ENCODE measurements around the gene ALG12. TPM values are rescaled to one million over a fixed set of nuclear protein-coding genes. Genes with fewer than 3 reads are reported as not detected.

ALG12 gene
- total and polyA plus RNA-seq, 2 donors (not counting 1 experiment from before 2014, with no cell fraction given): 15.2 to 16.6 TPM

GRCh38 chr22:49929994-49930575, 11.8 kb upstream of the ALG12 start:
- peak overlapping the region; percentile 77 for H3K4me3 Mint-ChIP-seq
- H3K9me3 ChIP-seq (ENCODE audit: control extremely low read depth in 1 of 3, control insufficient read depth in 2 of 3, insufficient read depth in 1 of 3, low read length in 2 of 3): peaks cover 0 to 5% (median 0%) of the 10 kb centered on the region in 3 donors
- peak overlapping the region; percentile 47 for H3K9ac ChIP-seq (ENCODE audit: low read length)
- no peaks in the 10 kb centered on the region for H3K27me3 Mint-ChIP-seq
- peak overlapping the region; percentile 94 to 97 for H3K27ac ChIP-seq (ENCODE audit: low read length in 2 of 2)
- intact Hi-C loops (cut with micrococcal nuclease): loop anchor here (2.0 to 10.0 kb wide), 5 partner anchors 41 to 545 kb away; partner anchors contain the start of genes BRD1 and SBF1
- peaks cover 62 to 77% of the 10 kb centered on the region in 2 donors for H3K4me1 ChIP-seq (ENCODE audit: control insufficient read depth in 2 of 2, insufficient read depth in 2 of 2, low read length in 2 of 2)
- ATAC-seq (ENCODE audit: low read depth) (no peak), DNase-seq (no peak)
- H3K36me3 ChIP-seq (replicated peaks in 1 of 2; ENCODE audit: control extremely low read depth in 1 of 2, control insufficient read depth in 1 of 2, extremely low read depth in 1 of 2, insufficient read depth in 2 of 2, low read length in 1 of 2): no peaks in the 10 kb centered on the region
- TF ChIP-seq CTCF (IDR thresholded peaks at IDR 0.05): no peak
- TF ChIP-seq EZH2 (IDR thresholded peaks at IDR 0.05; ENCODE audit: borderline replicate concordance, insufficient read depth, low read depth, low read length, poor library complexity, severe bottlenecking): no peak
- peaks cover 19% of the 10 kb centered on the region for H3K79me2 ChIP-seq (ENCODE audit: control insufficient read depth, insufficient read depth, low read length)
- WGBS (ENCODE audit: insufficient coverage): 64% methylated on average over 21 of the region's 21 CpGs
- H3K27me3 ChIP-seq (replicated peaks in 1 of 4; ENCODE audit: control extremely low read depth in 1 of 4, control insufficient read depth in 3 of 4, insufficient read depth in 4 of 4, low read length in 3 of 4): no peaks in the 10 kb centered on the region
- H3K27ac Mint-ChIP-seq: peak overlapping the region; percentile 95
- no peaks in the 10 kb centered on the region for H3K9me3 Mint-ChIP-seq (ENCODE audit: insufficient read depth)
- ChIA-PET POLR2A (interaction anchor here (0.6 to 4.6 kb wide), 11 partner anchors 12 to 260 kb away, joined by 3 to 75 read pairs (median 19); partner anchors contain the start of genes ALG12, CRELD2 and PIM3), CTCF (interaction anchor here (0.6 to 5.0 kb wide), 24 partner anchors 9 to 540 kb away, joined by 3 to 127 read pairs (median 5); partner anchors contain the start of gene PIM3)
- H2AFZ ChIP-seq (ENCODE audit: insufficient read depth, low read depth, low read length, poor library complexity, severe bottlenecking): peak overlapping the region; percentile 44
- peaks cover 60% of the 10 kb centered on the region for H3K4me1 Mint-ChIP-seq
- no peaks in the 10 kb centered on the region for H4K20me1 ChIP-seq (ENCODE audit: control insufficient read depth, insufficient read depth, low read length, poor library complexity, severe bottlenecking)
- H3K4me2 ChIP-seq (replicated peaks; ENCODE audit: low read depth, low read length, poor library complexity, severe bottlenecking): peak overlapping the region; percentile 82
- peak overlapping the region in 4 of 5 experiments; percentile 21 to 50 (median 30) for H3K4me3 ChIP-seq (ENCODE audit: control extremely low read depth in 1 of 5, extremely low read depth in 1 of 5, insufficient read depth in 1 of 5, low read depth in 2 of 5, low read length in 4 of 5)

Measured in B cell (primary cell).